Measurements from ENCODE around the gene CDCP1.

Gene CDCP1

GRCh38 chr3:45100981-45101407 lies 45.2 kb downstream of the CDCP1 start:
- TF ChIP-seq, protein P1, sequence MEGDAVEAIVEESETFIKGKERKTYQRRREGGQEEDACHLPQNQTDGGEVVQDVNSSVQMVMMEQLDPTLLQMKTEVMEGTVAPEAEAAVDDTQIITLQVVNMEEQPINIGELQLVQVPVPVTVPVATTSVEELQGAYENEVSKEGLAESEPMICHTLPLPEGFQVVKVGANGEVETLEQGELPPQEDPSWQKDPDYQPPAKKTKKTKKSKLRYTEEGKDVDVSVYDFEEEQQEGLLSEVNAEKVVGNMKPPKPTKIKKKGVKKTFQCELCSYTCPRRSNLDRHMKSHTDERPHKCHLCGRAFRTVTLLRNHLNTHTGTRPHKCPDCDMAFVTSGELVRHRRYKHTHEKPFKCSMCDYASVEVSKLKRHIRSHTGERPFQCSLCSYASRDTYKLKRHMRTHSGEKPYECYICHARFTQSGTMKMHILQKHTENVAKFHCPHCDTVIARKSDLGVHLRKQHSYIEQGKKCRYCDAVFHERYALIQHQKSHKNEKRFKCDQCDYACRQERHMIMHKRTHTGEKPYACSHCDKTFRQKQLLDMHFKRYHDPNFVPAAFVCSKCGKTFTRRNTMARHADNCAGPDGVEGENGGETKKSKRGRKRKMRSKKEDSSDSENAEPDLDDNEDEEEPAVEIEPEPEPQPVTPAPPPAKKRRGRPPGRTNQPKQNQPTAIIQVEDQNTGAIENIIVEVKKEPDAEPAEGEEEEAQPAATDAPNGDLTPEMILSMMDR (IDR thresholded peaks at IDR 0.05; ENCODE audit: insufficient read depth, low read length, missing control alignments), result no peak
- CTCF ChIA-PET, result interaction anchor here (1.1 to 1.4 kb wide), 2 partner anchors 10 to 46 kb away, joined by 3 read pairs; no protein-coding TSS in a partner anchor
- POLR2A ChIA-PET, result no interaction called here
- H3K4me3 ChIP-seq (ENCODE audit: low read depth, low read length), result no peak overlapping the region
- peak; percentile 65 for DNase-seq (ENCODE audit: low read depth, low spot score)

DNA sequence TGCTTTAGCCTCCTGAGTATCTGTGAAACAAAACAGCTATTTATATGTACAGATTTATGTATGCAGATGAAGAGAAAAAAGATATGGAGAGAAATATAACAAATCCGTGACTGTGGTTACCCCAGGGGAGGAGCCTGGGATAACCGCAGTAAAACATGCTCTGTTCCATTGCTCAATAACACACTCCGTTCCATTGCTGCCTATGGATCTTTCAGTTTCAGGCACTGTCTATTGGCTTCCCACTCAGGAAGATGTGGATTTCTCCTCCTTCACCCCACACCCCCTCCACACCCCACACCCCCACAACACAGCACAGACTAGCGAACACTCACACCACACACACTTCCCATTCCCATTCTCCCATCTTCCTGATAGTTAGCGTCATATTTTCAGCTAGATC lies 47.9 kb downstream of the CDCP1 start:
- DNase-seq (ENCODE audit: low read depth, low spot score), result no peak
- H3K4me3 ChIP-seq (ENCODE audit: low read depth, low read length), result no peak overlapping the region
- POLR2A ChIA-PET, result interaction anchor here (0.6 kb wide), 1 partner anchor 87 kb away, joined by 3 read pairs; no protein-coding TSS in a partner anchor
- CTCF ChIA-PET, result interaction anchor here (1.0 to 1.8 kb wide), 3 partner anchors 19 to 112 kb away, joined by 3 to 6 read pairs (median 5); no protein-coding TSS in a partner anchor
- TF ChIP-seq, protein P1 (IDR thresholded peaks at IDR 0.05; ENCODE audit: insufficient read depth, low read length, missing control alignments), result no peak

DNA sequence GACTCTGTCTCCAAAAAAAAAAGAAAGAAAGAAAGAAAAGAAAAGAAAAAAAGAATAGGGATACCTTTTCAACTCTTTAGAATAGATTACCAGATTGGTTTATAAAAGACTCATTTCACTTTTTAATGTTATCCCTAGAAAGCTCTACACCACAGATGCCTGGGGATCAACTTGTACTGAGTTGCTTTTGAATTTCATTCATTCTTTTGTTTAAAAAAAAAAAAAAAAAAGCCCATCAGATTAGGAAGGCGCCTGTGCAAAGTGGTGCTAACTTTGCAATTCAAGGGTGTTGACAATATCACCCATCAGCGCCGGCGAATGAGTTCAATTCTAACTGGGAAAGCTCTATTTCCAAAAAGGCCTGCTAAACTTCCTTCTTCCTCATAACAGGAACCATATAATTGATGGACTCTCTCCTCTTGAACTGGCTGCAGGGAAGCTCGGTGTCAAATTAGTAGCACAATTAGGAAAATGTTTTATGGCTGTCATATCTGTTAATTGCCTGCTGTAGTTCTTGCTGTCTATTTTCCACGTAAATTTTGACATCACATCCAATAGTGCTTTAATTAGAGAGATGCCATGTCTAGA lies 48.8 kb downstream of the CDCP1 start:
- CTCF ChIA-PET, result interaction anchor here (1.0 to 1.8 kb wide), 5 partner anchors 13 to 113 kb away, joined by 3 to 6 read pairs (median 3); no protein-coding TSS in a partner anchor
- no peak overlapping the region for H3K4me3 ChIP-seq (ENCODE audit: low read depth, low read length)
- POLR2A ChIA-PET, result interaction anchor here (0.6 kb wide), 1 partner anchor 53 kb away, joined by 4 read pairs; no protein-coding TSS in a partner anchor
- no peak for DNase-seq (ENCODE audit: low read depth, low spot score)
- TF ChIP-seq, protein P1 (IDR thresholded peaks at IDR 0.05; ENCODE audit: insufficient read depth, low read length, missing control alignments), result no peak

DNA sequence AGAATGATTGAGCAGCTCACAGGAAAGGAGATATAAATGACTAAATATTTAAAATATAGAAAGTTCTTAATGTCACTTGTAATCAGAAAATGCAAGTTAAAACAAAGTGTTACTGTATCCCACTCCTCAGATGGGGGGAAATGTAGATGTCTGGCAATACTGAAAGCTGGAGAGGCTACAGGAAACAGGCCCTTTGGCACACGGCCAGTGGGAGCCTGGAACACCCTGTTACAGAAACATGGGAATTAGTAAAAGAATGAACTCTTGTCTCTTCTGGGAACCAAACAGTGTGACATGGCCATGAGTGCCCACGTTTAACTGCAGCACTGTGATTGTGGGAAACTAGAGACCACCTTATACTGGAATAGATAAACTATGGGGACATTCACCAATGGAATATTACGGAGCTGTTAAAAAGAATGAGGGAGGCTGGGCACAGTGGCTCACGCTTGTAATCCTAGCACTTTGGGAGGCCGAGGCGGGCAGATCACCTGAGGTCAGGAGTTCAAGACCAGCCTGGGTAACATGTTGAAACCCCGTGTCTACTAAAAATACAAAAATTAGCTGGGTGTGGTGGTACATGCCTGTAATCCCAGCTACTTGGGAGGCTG lies 50.2 kb downstream of the CDCP1 start:
- CTCF ChIA-PET, result interaction anchor here (1.0 to 1.3 kb wide), 3 partner anchors 10 to 53 kb away, joined by 3 read pairs; no protein-coding TSS in a partner anchor
- POLR2A ChIA-PET, result no interaction called here
- no peak for DNase-seq (ENCODE audit: low read depth, low spot score)
- H3K4me3 ChIP-seq (ENCODE audit: low read depth, low read length), result no peak overlapping the region
- TF ChIP-seq, protein P1 (IDR thresholded peaks at IDR 0.05; ENCODE audit: insufficient read depth, low read length, missing control alignments), result no peak

- TF ChIP-seq, protein P1 (IDR thresholded peaks at IDR 0.05; ENCODE audit: insufficient read depth, low read length, missing control alignments), result no peak
- no peak overlapping the region for H3K4me3 ChIP-seq (ENCODE audit: low read depth, low read length)
- POLR2A ChIA-PET, result no interaction called here
- DNase-seq (ENCODE audit: low read depth, low spot score), result no peak
- CTCF ChIA-PET, result interaction anchor here (1.0 to 1.3 kb wide), 3 partner anchors 24 to 118 kb away, joined by 3 read pairs; no protein-coding TSS in a partner anchor
These were observed 53.0 kb downstream of the CDCP1 start for GRCh38 chr3:45093176-45093575.
